ENCODE measurements around the gene GUCA1C.

DNA sequence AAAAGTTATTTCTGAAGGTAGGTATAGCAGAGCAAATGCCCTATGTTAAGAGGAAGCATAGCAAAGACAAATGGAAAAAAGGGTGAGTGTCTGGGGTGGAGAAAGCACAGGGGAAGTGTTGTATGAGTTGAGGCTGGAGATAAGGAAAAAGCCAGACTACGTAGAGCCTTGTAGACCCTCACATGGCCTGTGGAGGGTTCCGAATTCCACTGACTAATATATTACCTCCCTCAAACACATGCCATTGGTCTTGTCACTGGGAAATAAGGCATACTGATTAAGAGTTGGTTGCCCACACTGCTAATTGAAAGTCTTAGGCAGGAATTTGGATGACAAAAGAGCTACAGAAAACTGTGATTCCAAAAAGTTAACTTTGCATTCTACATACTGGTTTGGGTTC is 65.9 kb downstream of the GUCA1C start:
- TF ChIP-seq, protein P1, sequence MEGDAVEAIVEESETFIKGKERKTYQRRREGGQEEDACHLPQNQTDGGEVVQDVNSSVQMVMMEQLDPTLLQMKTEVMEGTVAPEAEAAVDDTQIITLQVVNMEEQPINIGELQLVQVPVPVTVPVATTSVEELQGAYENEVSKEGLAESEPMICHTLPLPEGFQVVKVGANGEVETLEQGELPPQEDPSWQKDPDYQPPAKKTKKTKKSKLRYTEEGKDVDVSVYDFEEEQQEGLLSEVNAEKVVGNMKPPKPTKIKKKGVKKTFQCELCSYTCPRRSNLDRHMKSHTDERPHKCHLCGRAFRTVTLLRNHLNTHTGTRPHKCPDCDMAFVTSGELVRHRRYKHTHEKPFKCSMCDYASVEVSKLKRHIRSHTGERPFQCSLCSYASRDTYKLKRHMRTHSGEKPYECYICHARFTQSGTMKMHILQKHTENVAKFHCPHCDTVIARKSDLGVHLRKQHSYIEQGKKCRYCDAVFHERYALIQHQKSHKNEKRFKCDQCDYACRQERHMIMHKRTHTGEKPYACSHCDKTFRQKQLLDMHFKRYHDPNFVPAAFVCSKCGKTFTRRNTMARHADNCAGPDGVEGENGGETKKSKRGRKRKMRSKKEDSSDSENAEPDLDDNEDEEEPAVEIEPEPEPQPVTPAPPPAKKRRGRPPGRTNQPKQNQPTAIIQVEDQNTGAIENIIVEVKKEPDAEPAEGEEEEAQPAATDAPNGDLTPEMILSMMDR (IDR thresholded peaks at IDR 0.05; ENCODE audit: insufficient read depth, low read depth, low read length) = no peak
- TF ChIP-seq EZH2 (IDR thresholded peaks at IDR 0.05; ENCODE audit: insufficient read depth, low read length) = no peak
